ENCODE data around the gene CABP7.

The CABP7 gene

DNA sequence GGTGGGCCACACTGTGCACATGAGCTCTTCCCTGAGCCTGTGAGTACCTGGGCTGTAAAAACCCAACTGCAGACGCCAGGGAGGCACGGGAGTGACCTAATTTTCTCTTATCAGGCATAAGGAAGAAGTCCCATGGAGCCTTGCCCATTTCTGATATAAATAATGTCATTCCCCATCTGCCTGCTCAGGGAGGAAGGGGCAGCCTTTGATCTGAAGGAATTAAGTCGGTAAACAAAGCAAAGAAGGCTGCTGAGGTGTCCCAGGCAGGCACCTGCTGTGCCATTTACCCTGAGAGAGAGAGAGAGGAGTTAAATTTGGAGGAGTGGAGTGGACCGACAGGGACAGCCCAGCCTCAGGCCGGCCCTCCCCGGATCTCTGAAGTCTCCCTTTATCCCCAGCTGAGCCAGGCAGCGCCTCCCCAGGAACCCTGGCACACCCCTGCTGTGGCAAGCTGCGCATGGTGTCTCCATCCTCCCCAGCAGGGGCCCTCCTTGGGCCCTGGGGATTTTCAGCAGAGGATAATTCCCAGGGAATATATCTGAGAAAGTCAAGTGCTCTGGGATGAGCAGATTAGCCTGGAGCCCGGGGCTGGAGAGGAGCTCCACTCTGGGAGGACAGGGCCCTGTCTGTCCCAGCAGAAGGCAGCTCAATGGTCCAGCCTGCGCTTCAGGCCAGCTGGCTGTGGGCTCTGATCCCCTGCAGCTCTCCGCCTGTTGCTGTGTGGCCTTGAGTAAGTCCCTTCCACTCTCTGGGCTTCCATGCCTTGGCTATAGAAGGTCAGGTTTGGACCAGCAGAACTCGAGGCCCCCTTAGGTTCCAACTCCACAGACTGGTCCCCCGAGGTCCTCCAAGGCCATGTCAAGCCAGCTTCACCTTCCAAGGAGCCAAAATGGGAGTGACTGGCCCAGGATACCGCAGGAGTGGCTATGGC is 17.5 kb upstream of the CABP7 start:
- in situ Hi-C loops (cut with MboI; ENCODE audit: low sequenced_read_pairs) = no loop called here

DNA sequence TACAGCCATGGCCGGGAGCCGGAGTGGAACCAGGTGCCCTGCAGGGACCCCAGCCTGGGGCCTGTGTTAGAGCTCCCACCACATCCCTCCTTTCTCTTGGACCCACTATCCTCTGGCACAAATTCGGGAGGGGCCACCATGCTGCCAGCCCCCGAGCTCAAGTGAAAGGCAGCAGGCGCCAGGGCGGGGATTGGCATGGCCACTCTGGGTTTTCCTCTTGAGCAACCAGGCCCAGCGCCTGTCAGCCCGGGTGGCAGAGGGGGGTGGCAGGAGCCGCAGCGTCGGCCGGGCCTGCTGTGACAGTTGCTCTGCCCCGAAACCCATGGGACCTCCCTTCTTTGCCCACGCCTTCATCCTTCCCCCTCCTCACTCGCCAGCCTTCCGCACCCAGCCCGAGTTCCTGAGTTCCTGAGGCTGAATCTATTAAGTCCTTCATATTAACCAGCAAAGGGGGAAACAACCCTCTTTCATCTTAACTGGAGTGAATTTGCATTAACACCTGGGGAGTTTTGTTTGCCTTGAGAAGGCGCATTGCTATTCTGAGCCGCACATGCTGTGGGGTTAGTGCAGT is 16.8 kb upstream of the CABP7 start:
- in situ Hi-C loops (cut with MboI; ENCODE audit: low sequenced_read_pairs) = no loop called here

DNA sequence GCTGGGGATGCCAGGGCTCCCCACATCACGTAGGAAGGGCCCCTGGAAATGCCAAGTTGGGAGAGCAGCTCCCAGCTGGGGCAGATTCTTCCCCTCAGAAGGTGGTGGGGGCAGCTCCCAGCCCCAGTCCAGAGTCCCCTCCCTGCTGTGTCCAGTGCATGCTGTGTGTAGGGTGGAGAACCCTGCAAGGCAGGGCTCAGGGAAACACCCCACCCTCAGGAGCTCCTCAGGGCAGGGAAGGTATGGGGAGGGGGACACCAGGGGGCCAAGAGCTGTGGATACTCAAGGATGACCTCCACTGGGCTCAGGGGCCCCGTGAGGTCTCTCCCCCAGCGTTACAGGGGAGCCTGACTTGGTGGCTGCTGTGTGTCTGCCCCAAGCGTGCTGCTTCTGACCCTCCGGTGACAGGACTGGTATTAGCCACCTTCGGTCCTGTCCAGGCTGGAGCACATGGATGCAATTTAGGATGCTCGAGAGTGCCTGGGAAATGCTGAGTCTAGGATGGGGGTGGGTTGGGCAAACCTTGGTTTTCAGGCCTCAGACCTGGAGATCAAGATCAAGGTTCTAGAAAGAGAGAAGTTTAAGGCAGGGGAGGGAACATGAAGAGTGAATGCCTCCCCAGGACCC is 16.1 kb upstream of the CABP7 start:
- in situ Hi-C loops (cut with MboI; ENCODE audit: low sequenced_read_pairs) = no loop called here

GRCh38 chr22:29704528-29705285 is 15.1 kb upstream of the CABP7 start:
- in situ Hi-C loops (cut with MboI; ENCODE audit: low sequenced_read_pairs) = no loop called here

GRCh38 chr22:29705651-29706050 is 14.2 kb upstream of the CABP7 start:
- in situ Hi-C loops (cut with MboI; ENCODE audit: low sequenced_read_pairs) = no loop called here

- in situ Hi-C loops (cut with MboI; ENCODE audit: low sequenced_read_pairs) = no loop called here
These were observed 13.3 kb upstream of the CABP7 start for GRCh38 chr22:29706486-29706885.

DNA sequence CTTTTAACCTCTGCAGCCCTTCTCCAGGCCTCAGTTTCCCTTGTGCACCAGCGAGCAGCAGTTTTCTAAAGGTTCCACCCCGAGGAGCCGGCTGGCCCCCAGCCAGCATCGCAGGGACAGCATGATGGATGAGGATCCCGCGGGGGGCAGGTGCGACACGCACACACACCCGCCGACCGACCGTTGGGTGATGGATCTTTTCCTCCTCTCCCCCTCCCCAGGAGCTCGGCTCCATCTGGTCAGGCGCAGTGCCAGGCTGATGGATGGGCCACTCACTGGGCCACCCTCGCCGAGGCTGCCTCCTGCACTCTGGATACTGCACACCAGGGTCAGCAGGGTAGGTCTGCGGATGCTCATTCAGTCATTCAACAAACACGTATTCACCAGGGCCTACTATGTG is 12.8 kb upstream of the CABP7 start:
- in situ Hi-C loops (cut with MboI; ENCODE audit: low sequenced_read_pairs) = no loop called here

GRCh38 chr22:29707471-29707870 is 12.3 kb upstream of the CABP7 start:
- in situ Hi-C loops (cut with MboI; ENCODE audit: low sequenced_read_pairs) = no loop called here

GRCh38 chr22:29710193-29710592 is 9.6 kb upstream of the CABP7 start:
- in situ Hi-C loops (cut with MboI; ENCODE audit: low sequenced_read_pairs) = no loop called here

GRCh38 chr22:29710922-29711593 is 8.7 kb upstream of the CABP7 start:
- in situ Hi-C loops (cut with MboI; ENCODE audit: low sequenced_read_pairs) = no loop called here

DNA sequence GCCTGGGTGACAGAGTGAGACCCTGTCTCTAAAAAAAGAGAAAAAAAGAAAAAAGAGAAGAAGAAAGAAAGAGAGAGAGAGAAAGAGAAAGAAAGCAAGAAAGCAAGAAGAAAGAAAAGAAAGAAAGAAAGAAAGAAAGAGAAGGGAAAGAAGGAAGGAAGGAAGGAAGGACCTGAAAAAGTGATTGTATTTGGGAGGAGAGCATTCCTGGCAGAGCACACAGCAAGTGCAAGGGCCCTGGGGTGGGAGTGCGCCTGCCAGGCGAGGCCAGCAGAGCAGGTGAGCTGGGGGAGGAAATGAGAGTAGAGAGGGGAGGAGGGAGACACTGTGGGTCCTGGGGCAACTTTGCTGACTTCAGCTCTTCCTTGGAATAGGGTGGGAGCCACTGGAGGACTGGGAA is 7.7 kb upstream of the CABP7 start:
- in situ Hi-C loops (cut with MboI; ENCODE audit: low sequenced_read_pairs) = no loop called here

- in situ Hi-C loops (cut with MboI; ENCODE audit: low sequenced_read_pairs) = no loop called here
These were observed 6.6 kb upstream of the CABP7 start for GRCh38 chr22:29713156-29713727.

GRCh38 chr22:29715240-29715639 is 4.6 kb upstream of the CABP7 start:
- in situ Hi-C loops (cut with MboI; ENCODE audit: low sequenced_read_pairs) = no loop called here

DNA sequence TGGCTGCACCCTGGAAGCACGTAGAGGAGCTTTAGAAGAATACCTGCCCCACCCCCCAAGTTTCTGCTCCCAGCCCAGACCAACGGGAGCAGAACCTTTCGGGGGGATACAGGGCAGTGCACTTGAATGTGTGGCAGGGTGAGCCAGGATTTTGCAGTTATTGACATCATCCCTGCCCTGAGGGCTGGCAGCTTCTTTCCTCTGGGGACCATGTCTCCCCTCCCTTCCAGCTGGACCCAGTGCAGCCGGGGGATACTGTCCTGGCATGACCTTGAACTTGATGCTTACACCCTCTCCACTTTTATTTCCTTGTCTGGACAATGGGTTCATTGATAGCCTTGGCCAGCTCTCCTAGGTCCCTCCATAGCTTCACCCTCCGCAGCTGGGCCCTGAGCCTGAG is 4.1 kb upstream of the CABP7 start:
- in situ Hi-C loops (cut with MboI; ENCODE audit: low sequenced_read_pairs) = no loop called here

GRCh38 chr22:29716814-29717545 is 2.8 kb upstream of the CABP7 start:
- in situ Hi-C loops (cut with MboI; ENCODE audit: low sequenced_read_pairs) = no loop called here

GRCh38 chr22:29717789-29718188 is 2.0 kb upstream of the CABP7 start:
- in situ Hi-C loops (cut with MboI; ENCODE audit: low sequenced_read_pairs) = no loop called here

- in situ Hi-C loops (cut with MboI; ENCODE audit: low sequenced_read_pairs) = no loop called here
These were observed 579 bp upstream of the CABP7 start for GRCh38 chr22:29718949-29719898.

GRCh38 chr22:29720811-29721323 is 1.1 kb downstream of the CABP7 start:
- in situ Hi-C loops (cut with MboI; ENCODE audit: low sequenced_read_pairs) = no loop called here

All from hTERT RPE-1 (cell line).